ENCODE data around the gene PRSS53. TPM values are rescaled to one million over a fixed set of nuclear protein-coding genes. Genes with fewer than 3 reads are reported as not detected.

PRSS53 gene
- total RNA-seq, 2 experiments from 2014 or later: 5.3 to 6.8 TPM

DNA sequence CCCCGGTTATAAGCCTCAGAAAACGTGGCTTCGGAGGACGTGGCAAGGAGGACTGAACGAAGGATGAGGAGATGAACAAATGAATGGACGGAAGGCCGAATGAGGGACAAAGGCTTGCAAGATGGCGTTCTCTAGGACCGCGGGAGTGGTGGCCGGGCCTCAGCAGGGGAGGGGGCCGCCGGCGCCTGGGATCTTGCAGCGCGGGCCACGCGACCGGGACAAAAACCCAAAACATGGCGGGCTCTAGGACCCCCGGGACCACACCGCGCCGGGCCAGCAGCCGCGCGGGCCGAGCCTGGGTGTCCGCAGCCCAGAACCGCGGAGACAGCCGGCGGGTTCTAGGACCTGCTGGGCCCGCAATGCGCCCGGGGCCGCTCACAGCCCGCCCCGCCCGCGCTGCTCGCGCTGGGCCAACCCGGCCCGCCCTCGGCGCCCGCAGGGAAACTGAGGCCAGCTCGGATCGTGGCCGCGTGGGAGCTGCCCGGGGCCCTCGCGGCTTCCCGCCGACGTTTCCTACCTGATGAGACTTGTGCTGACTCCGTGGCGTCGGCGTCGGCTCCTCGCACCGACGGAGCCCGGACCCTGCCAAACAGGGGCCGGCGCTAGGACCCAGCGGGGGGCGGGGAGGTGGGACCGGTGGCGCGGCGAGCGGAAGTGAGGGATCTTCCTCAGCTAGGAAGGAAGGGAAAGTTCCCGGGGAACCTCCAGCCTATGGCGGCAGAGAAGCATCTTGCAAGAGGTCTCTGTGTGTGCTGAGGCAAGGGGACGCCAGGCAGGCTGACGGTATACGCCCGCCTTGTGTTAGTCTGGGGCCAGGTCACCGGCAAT is 15.4 kb downstream of the PRSS53 start:
- DNase-seq (peak; percentile 91), ATAC-seq (peak; percentile 59)
- ChIA-PET CTCF (interaction anchor here (0.8 to 3.0 kb wide), 15 partner anchors 8 to 800 kb away, joined by 3 to 19 read pairs (median 4); partner anchors contain the start of genes HSD3B7, KAT8, VKORC1 and ZNF267), POLR2A (interaction anchor here (0.6 to 2.7 kb wide), 27 partner anchors 8 to 414 kb away, joined by 3 to 19 read pairs (median 5); partner anchors contain the start of genes ARMC5, FUS, HSD3B7 and KAT8)
- Mint-ChIP-seq H3K27me3 (ENCODE audit: low read depth) (no peaks in the 10 kb centered on the region), H3K36me3 (ENCODE audit: low read depth) (peaks cover 34% of the 10 kb centered on the region), H3K4me3 (peak overlapping the region; percentile 99), H3K27ac (peak overlapping the region; percentile 99), H3K4me1 (ENCODE audit: low read depth) (peaks cover 46% of the 10 kb centered on the region), H3K9me3 (ENCODE audit: insufficient read depth) (no peaks in the 10 kb centered on the region)

DNA sequence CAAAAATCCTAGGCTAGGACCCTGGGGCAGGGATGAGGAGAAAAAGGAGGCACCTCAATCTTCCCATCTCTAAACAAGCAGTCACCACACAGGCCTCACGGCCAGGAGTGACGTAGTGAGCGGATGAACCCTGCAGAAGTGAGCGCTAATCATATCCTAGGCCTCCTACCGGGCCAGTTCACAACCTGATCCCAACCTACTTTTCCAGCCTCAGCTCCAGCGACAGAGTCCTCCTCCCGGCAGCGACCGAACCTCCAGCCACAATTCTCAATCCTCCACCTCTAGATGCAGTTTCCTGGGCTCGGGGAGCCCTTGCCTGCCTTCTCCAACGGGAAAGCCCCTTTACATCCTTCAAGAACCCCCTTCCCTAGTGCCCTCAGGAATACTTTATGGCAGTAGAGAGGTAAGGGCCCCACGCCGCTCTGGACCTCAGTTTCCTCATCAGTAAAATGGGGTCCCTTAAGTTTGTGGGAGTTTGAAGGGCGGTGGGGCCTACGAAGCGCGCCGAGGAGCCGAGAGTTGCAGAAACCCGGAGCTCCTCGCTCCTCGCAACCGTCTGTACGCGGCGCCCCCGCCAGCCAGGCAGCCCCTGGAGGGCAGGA is 16.1 kb downstream of the PRSS53 start:
- Mint-ChIP-seq H3K27me3 (ENCODE audit: low read depth) (no peaks in the 10 kb centered on the region), H3K4me3 (peak overlapping the region; percentile 99), H3K36me3 (ENCODE audit: low read depth) (peaks cover 30% of the 10 kb centered on the region), H3K4me1 (ENCODE audit: low read depth) (peaks cover 42% of the 10 kb centered on the region), H3K9me3 (ENCODE audit: insufficient read depth) (no peaks in the 10 kb centered on the region), H3K27ac (peak overlapping the region; percentile 99)
- DNase-seq: peak; percentile 58
- peak; percentile 8 for ATAC-seq
- ChIA-PET CTCF (interaction anchor here (2.4 kb wide), 1 partner anchor 70 kb away, joined by 19 read pairs; no protein-coding TSS in a partner anchor), POLR2A (interaction anchor here (0.6 to 2.7 kb wide), 12 partner anchors 9 to 413 kb away, joined by 3 to 19 read pairs (median 6); partner anchors contain the start of genes ARMC5, FUS, HSD3B7 and KAT8)

DNA sequence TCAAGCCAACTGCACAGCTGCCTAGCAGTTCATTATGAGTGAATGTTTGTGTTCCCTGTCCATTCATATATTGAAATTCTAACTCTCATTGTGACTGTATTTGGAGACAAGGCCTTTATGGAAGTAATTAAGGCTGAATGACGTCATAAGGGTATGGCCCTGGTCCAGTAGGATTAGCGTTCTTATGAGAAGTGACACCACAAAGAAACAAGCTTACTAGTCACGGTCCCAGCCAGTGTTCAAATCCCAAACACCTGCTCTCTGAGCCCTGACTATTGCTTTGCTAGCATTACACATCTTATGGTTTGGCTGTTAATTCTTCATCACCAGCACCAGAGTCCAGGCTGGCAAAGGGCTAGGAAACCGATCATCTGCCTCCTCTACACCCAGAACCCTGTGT is 16.9 kb downstream of the PRSS53 start:
- peak overlapping the region; percentile 99 for H3K4me3 Mint-ChIP-seq
- H3K36me3 Mint-ChIP-seq (ENCODE audit: low read depth): peaks cover 26% of the 10 kb centered on the region
- H3K27ac Mint-ChIP-seq: peak overlapping the region; percentile 99
- DNase-seq (no peak), ATAC-seq (no peak)
- H3K9me3 Mint-ChIP-seq (ENCODE audit: insufficient read depth): no peaks in the 10 kb centered on the region
- H3K27me3 Mint-ChIP-seq (ENCODE audit: low read depth): no peaks in the 10 kb centered on the region
- POLR2A ChIA-PET: interaction anchor here (0.6 to 1.5 kb wide), 3 partner anchors 9 to 117 kb away, joined by 3 read pairs; partner anchors contain the start of gene FUS
- H3K4me1 Mint-ChIP-seq (ENCODE audit: low read depth): peaks cover 46% of the 10 kb centered on the region
- CTCF ChIA-PET: no interaction called here

DNA sequence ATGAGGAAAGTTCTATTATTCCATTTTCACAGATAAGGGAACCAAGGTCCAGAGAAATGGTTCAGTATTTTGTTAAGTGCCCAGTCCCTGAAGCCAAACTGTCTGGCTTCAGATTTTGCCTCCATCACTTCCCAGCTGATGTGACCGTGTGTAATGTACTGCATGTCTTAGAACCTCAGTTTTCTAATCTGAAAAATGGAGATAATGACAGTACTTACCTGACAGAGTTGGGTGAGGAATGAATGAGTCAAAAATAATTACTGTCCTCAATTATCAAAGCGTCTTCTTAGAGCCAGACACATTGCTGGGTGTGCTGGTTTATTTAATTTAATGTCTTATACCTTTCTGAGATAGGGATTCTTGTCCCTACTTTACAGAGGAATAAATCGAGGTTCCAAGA is 21.4 kb downstream of the PRSS53 start:
- ChIA-PET POLR2A (no interaction called here), CTCF (interaction anchor here (1.2 to 1.9 kb wide), 4 partner anchors 9 to 316 kb away, joined by 3 to 4 read pairs (median 3); no protein-coding TSS in a partner anchor)
- ATAC-seq (no peak), DNase-seq (no peak)
- no peak overlapping the region for H3K4me3 Mint-ChIP-seq
- no peaks in the 10 kb centered on the region for H3K9me3 Mint-ChIP-seq (ENCODE audit: insufficient read depth)
- peaks cover 36% of the 10 kb centered on the region for H3K36me3 Mint-ChIP-seq (ENCODE audit: low read depth)
- no peaks in the 10 kb centered on the region for H3K27me3 Mint-ChIP-seq (ENCODE audit: low read depth)
- H3K4me1 Mint-ChIP-seq (ENCODE audit: low read depth): peaks cover 67% of the 10 kb centered on the region
- no peak overlapping the region for H3K27ac Mint-ChIP-seq

DNA sequence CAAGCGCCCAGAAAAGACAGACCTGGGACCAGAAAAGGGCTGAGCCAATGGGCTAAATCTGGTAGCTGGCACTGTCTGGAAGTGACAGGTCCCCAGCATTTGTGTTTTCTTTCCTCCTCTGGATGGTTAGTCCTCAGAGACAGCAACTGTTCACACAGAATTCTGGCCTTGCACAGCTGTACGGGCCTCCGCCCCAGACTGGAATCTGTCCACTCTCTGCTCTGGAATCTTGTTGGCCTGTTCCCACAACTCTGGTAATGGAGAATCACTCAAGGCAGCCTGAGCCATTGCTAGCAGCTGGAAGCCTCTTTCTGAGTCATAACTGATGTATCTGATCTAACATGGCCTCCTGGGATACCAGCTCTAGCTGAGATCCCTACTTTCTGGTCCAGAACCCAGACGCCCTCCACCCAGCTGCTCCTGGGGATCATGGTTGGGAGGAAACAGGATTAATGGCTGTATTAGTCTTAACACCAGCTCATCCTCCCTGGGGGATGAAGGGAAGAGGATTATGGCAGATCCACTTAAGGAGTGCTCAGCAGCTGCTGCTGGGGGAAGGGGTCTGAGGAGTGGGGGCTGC is 23.8 kb downstream of the PRSS53 start:
- Mint-ChIP-seq H3K27ac (peak overlapping the region; percentile 89), H3K4me3 (peak overlapping the region; percentile 73), H3K4me1 (ENCODE audit: low read depth) (peaks cover 62% of the 10 kb centered on the region), H3K36me3 (ENCODE audit: low read depth) (peaks cover 50% of the 10 kb centered on the region), H3K27me3 (ENCODE audit: low read depth) (no peaks in the 10 kb centered on the region), H3K9me3 (ENCODE audit: insufficient read depth) (no peaks in the 10 kb centered on the region)
- ChIA-PET POLR2A (interaction anchor here (2.4 kb wide), 1 partner anchor 9 kb away, joined by 9 read pairs; the partner anchor contains the start of genes ZNF646 and ZNF668), CTCF (interaction anchor here (0.6 to 1.6 kb wide), 7 partner anchors 9 to 250 kb away, joined by 3 to 6 read pairs (median 3); partner anchors contain the start of genes HSD3B7, ZNF646 and ZNF668)
- ATAC-seq (peak; percentile 53), DNase-seq (no peak)

DNA sequence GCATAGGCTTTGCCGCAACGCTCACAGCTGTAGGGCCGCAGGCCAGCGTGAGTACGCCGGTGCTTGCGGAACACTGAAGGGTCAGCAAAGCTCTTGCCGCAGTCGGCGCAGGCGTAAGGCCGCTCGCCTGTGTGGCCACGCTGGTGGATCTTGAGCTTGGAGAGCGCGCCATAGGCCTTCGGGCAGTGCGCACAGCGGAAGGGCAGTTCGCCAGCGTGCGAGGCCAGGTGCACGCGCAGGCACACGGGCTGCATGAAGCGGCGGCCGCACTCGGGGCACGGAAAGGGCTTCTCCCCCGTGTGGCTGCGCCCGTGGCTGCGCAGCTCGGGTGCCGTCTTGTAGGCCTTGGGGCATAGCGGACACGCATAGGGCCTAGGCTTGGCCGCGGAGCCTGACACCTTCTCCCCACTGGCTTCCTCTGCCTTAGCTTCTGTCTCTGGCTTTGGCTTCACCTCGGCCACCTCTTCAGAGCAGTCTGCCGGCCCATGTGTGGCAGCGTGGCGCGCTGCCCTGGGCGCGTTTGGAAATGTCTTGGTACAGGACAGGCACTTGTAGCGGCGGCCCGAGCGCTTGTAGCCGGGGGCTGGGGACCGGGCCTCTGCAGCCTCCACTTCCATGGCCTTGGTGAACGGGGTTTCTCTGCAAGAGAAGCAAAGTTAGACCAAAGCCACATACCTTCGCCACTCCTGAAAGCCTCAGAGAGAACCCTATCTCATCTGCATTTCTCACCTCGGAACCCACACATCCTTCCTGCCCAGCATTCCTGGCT is 24.7 kb downstream of the PRSS53 start:
- H3K4me3 Mint-ChIP-seq: peak overlapping the region; percentile 73
- peaks cover 57% of the 10 kb centered on the region for H3K4me1 Mint-ChIP-seq (ENCODE audit: low read depth)
- peak overlapping the region; percentile 89 for H3K27ac Mint-ChIP-seq
- H3K27me3 Mint-ChIP-seq (ENCODE audit: low read depth): no peaks in the 10 kb centered on the region
- ChIA-PET POLR2A (interaction anchor here (0.6 to 2.4 kb wide), 6 partner anchors 8 to 566 kb away, joined by 3 to 9 read pairs (median 3); partner anchors contain the start of genes ZNF646 and ZNF668), CTCF (interaction anchor here (0.6 to 1.3 kb wide), 4 partner anchors 11 to 214 kb away, joined by 3 read pairs; no protein-coding TSS in a partner anchor)
- peaks cover 55% of the 10 kb centered on the region for H3K36me3 Mint-ChIP-seq (ENCODE audit: low read depth)
- H3K9me3 Mint-ChIP-seq (ENCODE audit: insufficient read depth): no peaks in the 10 kb centered on the region
- peak; percentile 70 for ATAC-seq
- peak; percentile 59 for DNase-seq

DNA sequence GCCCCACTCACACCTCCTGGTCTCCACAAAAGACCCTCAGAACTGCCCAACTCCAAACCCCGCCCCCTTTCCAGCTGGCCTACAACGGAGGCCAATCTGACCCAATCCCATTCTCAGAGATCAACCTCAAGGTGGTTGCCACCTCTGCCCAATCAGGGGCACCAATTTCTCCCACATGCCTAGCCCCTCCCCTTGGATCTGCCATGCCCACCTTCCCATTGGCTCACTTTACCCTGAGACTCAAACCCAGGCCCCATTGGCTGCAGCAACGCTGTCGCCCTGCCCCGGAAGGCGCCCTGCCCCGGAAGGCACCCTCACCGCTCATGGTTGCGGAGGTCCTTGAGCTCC is 25.3 kb downstream of the PRSS53 start:
- H3K4me3 Mint-ChIP-seq: peak overlapping the region; percentile 73
- no peaks in the 10 kb centered on the region for H3K27me3 Mint-ChIP-seq (ENCODE audit: low read depth)
- peaks cover 54% of the 10 kb centered on the region for H3K4me1 Mint-ChIP-seq (ENCODE audit: low read depth)
- peaks cover 55% of the 10 kb centered on the region for H3K36me3 Mint-ChIP-seq (ENCODE audit: low read depth)
- no peaks in the 10 kb centered on the region for H3K9me3 Mint-ChIP-seq (ENCODE audit: insufficient read depth)
- POLR2A ChIA-PET: interaction anchor here (0.6 to 1.4 kb wide), 4 partner anchors 8 to 114 kb away, joined by 3 to 7 read pairs (median 3); partner anchors contain the start of genes ZNF646 and ZNF668
- no peak for ATAC-seq
- CTCF ChIA-PET: interaction anchor here (0.7 to 1.3 kb wide), 2 partner anchors 77 to 78 kb away, joined by 3 read pairs; no protein-coding TSS in a partner anchor
- peak overlapping the region; percentile 89 for H3K27ac Mint-ChIP-seq
- DNase-seq: no peak

DNA sequence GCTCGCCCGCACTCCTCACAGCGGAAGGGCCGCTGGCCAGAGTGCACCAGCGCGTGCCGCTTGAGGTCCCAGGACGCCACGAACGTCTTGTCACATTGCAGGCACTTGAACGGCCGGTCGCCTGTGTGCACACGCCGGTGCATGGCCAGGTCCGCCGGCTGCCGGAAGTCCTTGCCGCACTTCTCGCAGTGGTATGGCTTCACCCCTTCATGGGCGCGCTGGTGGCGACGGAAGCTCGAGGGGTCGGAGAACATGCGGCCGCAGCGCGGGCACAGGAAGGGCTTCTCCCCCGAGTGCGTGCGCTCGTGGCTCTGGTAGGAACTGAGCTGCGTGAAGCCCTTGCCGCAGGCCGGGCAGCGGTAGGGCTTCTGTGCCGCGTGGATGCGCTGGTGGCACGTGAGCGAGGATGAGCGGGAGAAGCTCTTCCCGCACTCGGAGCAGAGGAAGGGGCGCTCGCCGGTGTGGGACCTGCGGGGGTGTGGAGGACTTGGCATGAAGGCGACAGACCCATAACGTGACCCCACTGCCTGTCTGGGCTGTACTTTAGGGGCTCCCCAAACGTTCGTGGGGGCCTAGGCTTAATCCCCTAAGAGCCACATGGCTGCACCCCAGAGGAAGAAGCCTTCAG is 26.8 kb downstream of the PRSS53 start:
- ChIA-PET CTCF (no interaction called here), POLR2A (interaction anchor here (0.6 kb wide), 1 partner anchor 21 kb away, joined by 3 read pairs; no protein-coding TSS in a partner anchor)
- Mint-ChIP-seq H3K27me3 (ENCODE audit: low read depth) (no peaks in the 10 kb centered on the region), H3K4me3 (no peak overlapping the region), H3K4me1 (ENCODE audit: low read depth) (peaks cover 46% of the 10 kb centered on the region), H3K36me3 (ENCODE audit: low read depth) (peaks cover 56% of the 10 kb centered on the region), H3K27ac (no peak overlapping the region), H3K9me3 (ENCODE audit: insufficient read depth) (no peaks in the 10 kb centered on the region)
- ATAC-seq: no peak
- no peak for DNase-seq

DNA sequence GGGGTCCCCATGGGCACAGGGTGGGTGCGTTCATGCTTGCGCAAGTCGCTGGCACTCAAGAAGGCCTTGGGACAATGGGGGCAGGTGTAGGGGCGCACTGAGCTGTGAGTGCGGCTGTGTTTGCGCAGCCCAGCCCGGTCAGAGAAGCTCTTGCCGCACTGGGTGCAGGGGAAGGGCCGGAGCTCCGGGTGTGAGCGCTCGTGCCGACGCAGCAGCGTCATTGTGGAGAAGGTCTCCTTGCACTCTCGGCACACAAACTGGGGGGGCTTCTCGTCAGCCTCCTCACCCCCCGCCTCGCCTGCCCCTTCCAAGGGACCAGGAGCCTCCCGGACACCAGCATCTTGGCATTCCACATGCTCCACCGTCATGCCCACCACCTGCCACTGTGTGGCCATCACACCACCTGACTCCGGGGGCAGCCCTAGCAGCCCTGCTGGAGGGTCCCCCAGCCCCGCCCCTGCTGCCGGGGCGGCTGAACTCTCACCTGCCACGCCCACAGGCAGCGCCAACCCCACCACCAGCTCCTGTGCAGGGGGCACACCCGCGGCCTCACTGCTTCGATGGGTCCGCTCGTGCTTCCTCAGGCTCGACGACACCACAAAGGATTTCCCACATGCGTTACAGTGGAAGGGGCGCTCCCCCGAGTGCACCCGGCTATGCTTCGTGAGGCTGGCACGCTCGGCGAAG is 27.5 kb downstream of the PRSS53 start:
- Mint-ChIP-seq H3K27me3 (ENCODE audit: low read depth) (no peaks in the 10 kb centered on the region), H3K27ac (no peak overlapping the region), H3K36me3 (ENCODE audit: low read depth) (peaks cover 54% of the 10 kb centered on the region), H3K4me3 (no peak overlapping the region), H3K4me1 (ENCODE audit: low read depth) (peaks cover 41% of the 10 kb centered on the region), H3K9me3 (ENCODE audit: insufficient read depth) (no peaks in the 10 kb centered on the region)
- ChIA-PET CTCF (interaction anchor here (1.2 kb wide), 1 partner anchor 13 kb away, joined by 3 read pairs; the partner anchor contains the start of genes ZNF646 and ZNF668), POLR2A (no interaction called here)
- ATAC-seq: no peak
- DNase-seq: no peak

DNA sequence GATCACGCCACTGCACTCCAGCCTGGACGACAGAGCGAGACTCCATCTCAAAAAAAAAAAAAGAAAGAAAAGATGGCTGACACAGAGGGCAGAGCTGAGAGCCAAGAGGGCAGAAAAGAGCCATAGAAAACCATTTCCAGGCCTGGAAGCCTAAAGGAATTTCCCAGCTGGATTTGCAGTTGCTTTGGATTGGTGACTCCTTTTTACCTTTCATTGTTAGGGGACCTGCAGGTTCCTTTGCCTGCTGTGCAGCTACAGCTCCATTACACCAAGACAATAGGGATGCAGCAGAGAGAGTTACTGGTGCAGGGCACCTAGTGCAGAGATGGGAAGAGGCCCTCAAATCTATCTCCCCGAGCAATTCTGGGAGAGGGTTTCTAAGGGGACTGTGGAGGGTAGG is 33.1 kb downstream of the PRSS53 start:
- ChIA-PET POLR2A (interaction anchor here (1.0 kb wide), 1 partner anchor 11 kb away, joined by 3 read pairs; no protein-coding TSS in a partner anchor), CTCF (no interaction called here)
- no peaks in the 10 kb centered on the region for H3K27me3 Mint-ChIP-seq (ENCODE audit: low read depth)
- no peak for DNase-seq
- ATAC-seq: no peak
- H3K9me3 Mint-ChIP-seq (ENCODE audit: insufficient read depth): no peaks in the 10 kb centered on the region
- peaks cover 20% of the 10 kb centered on the region for H3K36me3 Mint-ChIP-seq (ENCODE audit: low read depth)
- H3K4me1 Mint-ChIP-seq (ENCODE audit: low read depth): peaks cover 13% of the 10 kb centered on the region
- no peak overlapping the region for H3K4me3 Mint-ChIP-seq
- no peak overlapping the region for H3K27ac Mint-ChIP-seq

All from activated CD8-positive, alpha-beta T cell treated with anti-CD3 and anti-CD28 coated beads, Interleukin-2, amount 10 ng/mL, durations not matched to agents 7 days and 5 days (primary cell).